ENCODE data around the gene TDRD7. TPM values are rescaled to one million over a fixed set of nuclear protein-coding genes. Genes with fewer than 3 reads are reported as not detected.

TDRD7 gene
- polyA plus RNA-seq, 1 of the 3 experiments (the other 2 are of a cell fraction) = 4.9 TPM

GRCh38 chr9:97425336-97425972, 13.6 kb downstream of the TDRD7 start:
- no peaks in the 10 kb centered on the region for H4K20me1 ChIP-seq (ENCODE audit: insufficient read depth)
- 97% methylated on average over 4 of the region's 4 CpGs for WGBS (ENCODE audit: low lambda C conversion rate)
- H3K4me2 ChIP-seq = no peak overlapping the region
- no peaks in the 10 kb centered on the region for H3K9me2 ChIP-seq
- H3K4me3 ChIP-seq (ENCODE audit: low read depth in 2 of 2, low read length in 1 of 2) = no peak overlapping the region
- H3K27me3 ChIP-seq (ENCODE audit: insufficient read depth) = no peaks in the 10 kb centered on the region
- no peak overlapping the region for H3K27ac ChIP-seq (ENCODE audit: low read depth in 2 of 2, low read length in 1 of 2)
- H3F3A ChIP-seq (replicated peaks; ENCODE audit: insufficient read depth) = no peaks in the 10 kb centered on the region
- H3K9me3 ChIP-seq = no peaks in the 10 kb centered on the region
- TF ChIP-seq NFIC (IDR thresholded peaks at IDR 0.05; ENCODE audit: borderline replicate concordance) = no peak
- TF ChIP-seq, protein P1, sequence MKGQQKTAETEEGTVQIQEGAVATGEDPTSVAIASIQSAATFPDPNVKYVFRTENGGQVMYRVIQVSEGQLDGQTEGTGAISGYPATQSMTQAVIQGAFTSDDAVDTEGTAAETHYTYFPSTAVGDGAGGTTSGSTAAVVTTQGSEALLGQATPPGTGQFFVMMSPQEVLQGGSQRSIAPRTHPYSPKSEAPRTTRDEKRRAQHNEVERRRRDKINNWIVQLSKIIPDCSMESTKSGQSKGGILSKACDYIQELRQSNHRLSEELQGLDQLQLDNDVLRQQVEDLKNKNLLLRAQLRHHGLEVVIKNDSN (IDR thresholded peaks at IDR 0.05; ENCODE audit: borderline replicate concordance, low read depth) = no peak
- TF ChIP-seq RAD21 (IDR thresholded peaks at IDR 0.05; ENCODE audit: low read length) = no peak
- TF ChIP-seq IRF3 (IDR thresholded peaks at IDR 0.05; ENCODE audit: low read depth, low read length) = no peak
- no peak for TF ChIP-seq ELF1 (IDR thresholded peaks at IDR 0.05)
- no peak for TF ChIP-seq MAX (IDR thresholded peaks at IDR 0.05; ENCODE audit: low read depth)
- no peak for TF ChIP-seq SMC3 (IDR thresholded peaks at IDR 0.05; ENCODE audit: low read depth, low read length)
- no peak for TF ChIP-seq TAF1 (IDR thresholded peaks at IDR 0.05; ENCODE audit: borderline replicate concordance, low read depth, low read length)
- H3K36me3 ChIP-seq (replicated peaks in 1 of 2; ENCODE audit: control insufficient read depth in 1 of 2, insufficient read depth in 2 of 2, low read length in 1 of 2) = peaks cover 5 to 19% of the 10 kb centered on the region in 2 experiments
- CTCF ChIA-PET = interaction anchor here (1.1 to 1.8 kb wide), 2 partner anchors 12 to 27 kb away, joined by 4 to 6 read pairs; no protein-coding TSS in a partner anchor
- H2AFZ ChIP-seq (ENCODE audit: low read depth) = no peak overlapping the region
- no peak overlapping the region for H3K9ac ChIP-seq
- no peaks in the 10 kb centered on the region for H3K4me1 ChIP-seq (ENCODE audit: control insufficient read depth in 1 of 2, insufficient read depth in 2 of 2, low read depth in 1 of 2, low read length in 1 of 2)
- peaks cover 18% of the 10 kb centered on the region for H3K79me2 ChIP-seq (ENCODE audit: insufficient read depth)
- POLR2A ChIA-PET = no interaction called here
- no peak for DNase-seq

GRCh38 chr9:97425973-97426336, 14.1 kb downstream of the TDRD7 start:
- no peak for TF ChIP-seq CTCF (IDR thresholded peaks at IDR 0.05)
- TF ChIP-seq RAD21 (IDR thresholded peaks at IDR 0.05; ENCODE audit: low read length) = no peak
- TF ChIP-seq NRF1 (IDR thresholded peaks at IDR 0.05; ENCODE audit: low read depth, low read length) = no peak
- no peak for TF ChIP-seq POLR2AphosphoS5 (IDR thresholded peaks at IDR 0.05; ENCODE audit: low read depth, low read length)
- Histone ChIP-seq H3K4me2 (no peak overlapping the region), H3K4me1 (ENCODE audit: control insufficient read depth in 1 of 2, insufficient read depth in 2 of 2, low read depth in 1 of 2, low read length in 1 of 2) (no peaks in the 10 kb centered on the region), H3K9me2 (no peaks in the 10 kb centered on the region), H3K9me3 (no peaks in the 10 kb centered on the region), H3K79me2 (ENCODE audit: insufficient read depth) (peaks cover 18% of the 10 kb centered on the region), H3K36me3 (replicated peaks in 1 of 2; ENCODE audit: control insufficient read depth in 1 of 2, insufficient read depth in 2 of 2, low read length in 1 of 2) (peaks cover 7 to 23% of the 10 kb centered on the region in 2 experiments), H2AFZ (ENCODE audit: low read depth) (no peak overlapping the region), H3K4me3 (ENCODE audit: low read depth in 2 of 2, low read length in 1 of 2) (no peak overlapping the region), H3F3A (replicated peaks; ENCODE audit: insufficient read depth) (no peaks in the 10 kb centered on the region), H3K27me3 (ENCODE audit: insufficient read depth) (no peaks in the 10 kb centered on the region), H3K9ac (no peak overlapping the region), H3K27ac (ENCODE audit: low read depth in 2 of 2, low read length in 1 of 2) (no peak overlapping the region), H4K20me1 (ENCODE audit: insufficient read depth) (no peaks in the 10 kb centered on the region)
- no peak for DNase-seq
- ChIA-PET CTCF (interaction anchor here (1.1 to 1.8 kb wide), 2 partner anchors 13 to 27 kb away, joined by 4 to 6 read pairs; no protein-coding TSS in a partner anchor), POLR2A (no interaction called here)
- WGBS (ENCODE audit: low lambda C conversion rate) = 90% methylated on average over 3 of the region's 3 CpGs

Data from SK-N-SH (cell line).